Measurements from ENCODE around the gene VWF.

DNA sequence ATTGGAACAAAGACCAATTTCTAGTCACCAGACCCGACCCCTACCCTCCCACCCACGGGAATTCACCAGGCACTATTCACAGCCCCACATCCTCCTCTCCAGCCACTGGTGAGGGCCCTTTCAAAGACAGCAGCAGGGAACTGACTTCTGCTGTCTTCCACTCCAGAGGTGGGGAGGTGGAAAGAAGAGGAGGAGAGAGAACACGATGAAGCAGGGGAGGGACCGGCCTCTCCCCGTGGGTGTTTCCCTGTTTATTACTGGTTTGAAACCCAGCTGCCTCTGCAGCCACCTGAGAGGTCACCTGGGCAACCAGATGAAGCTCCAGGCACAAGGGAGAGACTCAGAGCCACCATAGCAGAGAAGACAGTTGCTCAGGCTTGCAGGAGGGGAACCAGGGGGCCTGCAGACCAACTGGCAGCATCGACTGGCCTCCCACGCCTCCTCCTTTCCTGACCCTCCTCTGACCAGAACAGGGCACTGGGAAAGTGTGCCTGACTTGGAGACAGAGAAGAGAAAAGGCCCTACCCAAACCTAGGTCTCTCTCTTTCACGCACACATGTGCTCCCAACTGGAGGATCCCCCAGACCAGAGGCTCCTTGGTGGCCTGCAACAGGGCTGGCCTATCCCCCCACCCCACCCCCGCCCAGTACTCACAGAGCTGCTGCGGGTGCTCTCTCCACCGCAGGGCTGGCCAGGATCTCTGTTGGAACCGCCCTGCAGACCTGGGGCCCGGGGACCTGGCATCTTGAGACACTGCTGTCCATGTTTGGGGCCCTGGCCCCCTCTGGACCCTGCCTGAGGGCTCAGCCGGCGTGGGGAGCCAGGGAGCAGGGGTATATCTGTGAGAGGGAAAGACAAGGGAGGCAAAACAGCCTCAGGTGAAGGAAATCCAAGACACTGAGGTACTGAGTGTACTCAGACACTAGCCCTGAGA is 202.2 kb downstream of the VWF start:
- TF ChIP-seq CTCF (IDR thresholded peaks at IDR 0.05) (no peak), POLR2A (IDR thresholded peaks at IDR 0.05) (no peak)

Data from right lobe of liver (tissue), 4 donors.